Panc1 (cell line): ENCODE results near the gene SETD1B. TPM values are rescaled to one million over a fixed set of nuclear protein-coding genes. Genes with fewer than 3 reads are reported as not detected.

Experiments used
- ATAC-seq: fragments of 200-7000 bp; cut with Tn5 transposase; 2 replicates; pipeline ENCODE4 v1.9.1; 2020; ENCODE audit warnings: mild to moderate bottlenecking, moderate library complexity
- BruUV-seq: library from RNA; stranded (reverse); fragments of 400-500 nt; replicated peaks from 2 replicates; lab custom pipeline; 2021; lab: Mats Ljungman, UMichigan
- CTCF ChIA-PET: fragments of 300-600 bp; sonication (Branson Sonifier 250); formaldehyde crosslinking; loops from one replicate; lab custom pipeline; 2022; ENCODE audit warnings: antibody characterized with exemption; lab: Charles Lee
- POLR2A ChIA-PET: fragments of 300-600 bp; sonication (Branson Sonifier 250); formaldehyde crosslinking; loops from one replicate; lab custom pipeline; 2022; ENCODE audit warnings: antibody characterized with exemption; lab: Charles Lee
- DNase-seq: peaks from one replicate; pipeline ENCODE4 v3.0.0-alpha.2; 2010; ENCODE audit warnings: low read depth, low spot score
- H3K27ac ChIP-seq: 2 replicates; pipeline ENCODE4 v1.5.1; 2011; ENCODE audit warnings: mild to moderate bottlenecking, low read length, inconsistent platforms
- H3K27me3 ChIP-seq: fragments of 200-500 bp; sonication (Bioruptor generic); 2 replicates; pipeline ENCODE4 v1.6.0; 2014; ENCODE audit warnings: low read length, inconsistent platforms; ENCODE audit not compliant: control insufficient read depth, insufficient read depth
- H3K36me3 ChIP-seq: fragments of 200-500 bp; sonication (Bioruptor generic); 2 replicates; pipeline ENCODE4 v1.5.1; 2014; ENCODE audit warnings: inconsistent platforms, mild to moderate bottlenecking, low read length, moderate library complexity; ENCODE audit not compliant: control insufficient read depth, insufficient read depth
- H3K4me1 ChIP-seq: 2 replicates; pipeline ENCODE4 v1.5.1; 2011; ENCODE audit warnings: inconsistent platforms, mild to moderate bottlenecking, low read length, moderate library complexity; ENCODE audit not compliant: control insufficient read depth, insufficient read depth
- H3K4me3 ChIP-seq, 2 experiments: 2 replicates each; pipeline ENCODE4 v1.5.1; 2011 to 2012; ENCODE audit warnings: low read depth in 2 of 2, low read length in 2 of 2, mild to moderate bottlenecking in 2 of 2, inconsistent platforms in 1 of 2, moderate library complexity in 1 of 2
- H3K9me3 ChIP-seq: fragments of 200-500 bp; sonication (Bioruptor generic); 2 replicates; pipeline ENCODE4 v1.5.1; 2014; ENCODE audit warnings: low read depth, mild to moderate bottlenecking, inconsistent platforms, low read length, moderate library complexity; ENCODE audit not compliant: control insufficient read depth, insufficient read depth
- CTCF ChIP-seq: fragments of 450-650 bp; IDR thresholded peaks from 2 replicates; pipeline ENCODE4 v1.5.1; 2017; ENCODE audit warnings: mild to moderate bottlenecking
- POLR2AphosphoS5 ChIP-seq: IDR thresholded peaks from 2 replicates; pipeline ENCODE4 v1.6.1; 2012; ENCODE audit warnings: mild to moderate bottlenecking, low read depth, low read length, moderate library complexity
- REST ChIP-seq, 2 experiments: IDR thresholded peaks; 2 replicates each; pipeline ENCODE4 v1.6.1; 2011 to 2012; ENCODE audit warnings: low read depth in 2 of 2, control low read depth in 1 of 2, low read length in 1 of 2, mild to moderate bottlenecking in 1 of 2, moderate library complexity in 1 of 2; ENCODE audit not compliant: insufficient read depth in 1 of 2
- SIN3A ChIP-seq: IDR thresholded peaks from 2 replicates; pipeline ENCODE4 v1.6.1; 2012; ENCODE audit warnings: low read depth, mild to moderate bottlenecking, low read length, moderate library complexity, borderline replicate concordance; ENCODE audit not compliant: insufficient read depth
- TCF7L2 ChIP-seq: IDR thresholded peaks from 2 replicates; pipeline ENCODE4 v1.6.1; 2011; ENCODE audit warnings: mild to moderate bottlenecking, low read depth, low read length, inconsistent platforms
- in situ Hi-C: cut with HindIII; loops from 2 replicates; pipeline ENCODE4 v1.10.0; 2016; ENCODE audit warnings: low sequenced_read_pairs, low pct_unique_long_range_greater_than_20kb
- intact Hi-C: fragments of 100-400 bp; cut with micrococcal nuclease; formaldehyde crosslinking; loops from one replicate; pipeline ENCODE4 v1.10.0; 2022; ENCODE audit not compliant: unreplicated experiment
- total RNA-seq: library from RNA; stranded (reverse); gene quantifications from one replicate; pipeline ENCODE4 v1.2.1, GENCODE V29; 2021; ENCODE audit not compliant: unreplicated experiment

SETD1B gene
- total RNA-seq, 1 experiment from 2014 or later = 31.2 TPM

GRCh38 chr12:121798787-121799155 lies 5.0 kb upstream of the SETD1B start:
- intact Hi-C loops (no loop called here), in situ Hi-C loops (no loop called here)

GRCh38 chr12:121799156-121799841 lies 4.5 kb upstream of the SETD1B start:
- DNase-seq (no peak), ATAC-seq (peak; percentile 4; the same call in 1 of the 2 replicates)
- Histone ChIP-seq H3K27me3 (no peaks in the 10 kb centered on the region), H3K9me3 (no peaks in the 10 kb centered on the region), H3K36me3 (no peaks in the 10 kb centered on the region; the same call in 1 of the 2 replicates), H3K4me1 (peaks cover 48% of the 10 kb centered on the region), H3K27ac (peak overlapping the region; percentile 89), H3K4me3 (peak overlapping the region; percentile 51 to 55)
- in situ Hi-C loops (no loop called here), intact Hi-C loops (no loop called here)
- ChIA-PET CTCF (no interaction called here), POLR2A (interaction anchor here (0.6 kb wide), 1 partner anchor 345 kb away, joined by 9 read pairs; no protein-coding TSS in a partner anchor)
- no TSS peak for BruUV-seq
- TF ChIP-seq TCF7L2 (no peak), REST (IDR thresholded peaks at IDR 0.05; ENCODE audit: insufficient read depth in 1 of 2, low read depth in 2 of 2, low read length in 1 of 2) (no peak), CTCF (no peak), POLR2AphosphoS5 (no peak)

More at GRCh38 chr12:121798787-121799155, 5.0 kb upstream of the SETD1B start:
- no peak for ATAC-seq
- ChIA-PET POLR2A (interaction anchor here (1.2 kb wide), 1 partner anchor 8 kb away, joined by 3 read pairs; no protein-coding TSS in a partner anchor), CTCF (interaction anchor here (1.1 kb wide), 1 partner anchor 13 kb away, joined by 3 read pairs; no protein-coding TSS in a partner anchor)
- Histone ChIP-seq H3K27ac (peak overlapping the region; percentile 89), H3K27me3 (no peaks in the 10 kb centered on the region), H3K4me3 (peak overlapping the region; percentile 38 to 51), H3K4me1 (peaks cover 49% of the 10 kb centered on the region), H3K9me3 (no peaks in the 10 kb centered on the region), H3K36me3 (no peaks in the 10 kb centered on the region; the same call in 1 of the 2 replicates)
- no peak for TF ChIP-seq POLR2AphosphoS5
- TF ChIP-seq REST (IDR thresholded peaks at IDR 0.05; ENCODE audit: insufficient read depth in 1 of 2, low read depth in 2 of 2, low read length in 1 of 2) = no peak
- TF ChIP-seq CTCF = no peak
- TF ChIP-seq TCF7L2 = no peak
- no peak for TF ChIP-seq SIN3A
- DNase-seq = no peak
- BruUV-seq = no TSS peak
